Measurements from ENCODE around the gene PPP3CA. TPM values are rescaled to one million over a fixed set of nuclear protein-coding genes. Genes with fewer than 3 reads are reported as not detected.

Gene PPP3CA
- total RNA-seq, 2 donors from 2014 or later: 36.6 to 39.2 TPM

GRCh38 chr4:101157415-101158133 lies 189.8 kb downstream of the PPP3CA start:
- no peak for DNase-seq
- TF ChIP-seq CTCF (conservative IDR thresholded peaks at IDR 0.05): no peak
- H3K4me1 ChIP-seq (ENCODE audit: control insufficient read depth, insufficient read depth, low read length): peaks cover 10% of the 10 kb centered on the region
- H3K36me3 ChIP-seq (ENCODE audit: control insufficient read depth, insufficient read depth, low read length): no peaks in the 10 kb centered on the region
- no peak overlapping the region for H3K27ac ChIP-seq (ENCODE audit: low read depth, low read length)
- no peak overlapping the region for H3K4me3 ChIP-seq (ENCODE audit: low read length)
- H3K36me3 Mint-ChIP-seq (ENCODE audit: low read depth): peaks cover 2% of the 10 kb centered on the region
- no peak overlapping the region for H3K9ac ChIP-seq (ENCODE audit: extremely low read depth, low read length, poor library complexity, severe bottlenecking)
- H3K27ac Mint-ChIP-seq: no peak overlapping the region
- H3K9me3 Mint-ChIP-seq: no peaks in the 10 kb centered on the region
- no peaks in the 10 kb centered on the region for H3K9me3 ChIP-seq (ENCODE audit: control insufficient read depth, low read length)
- H3K4me3 Mint-ChIP-seq: no peak overlapping the region
- H3K27me3 ChIP-seq (ENCODE audit: control insufficient read depth, insufficient read depth, low read length, poor library complexity, severe bottlenecking): no peaks in the 10 kb centered on the region
- 88% methylated on average over 3 to 4 of the region's 5 CpGs for WGBS, 2 experiments (ENCODE audit: insufficient coverage in 1 of 2, insufficient read length in 1 of 2)
- peaks cover 57% of the 10 kb centered on the region for H3K4me1 Mint-ChIP-seq
- no peaks in the 10 kb centered on the region for H3K27me3 Mint-ChIP-seq (ENCODE audit: insufficient read depth)

GRCh38 chr4:101156619-101157310 lies 190.6 kb downstream of the PPP3CA start:
- Histone ChIP-seq H3K4me3 (ENCODE audit: low read length) (no peak overlapping the region), H3K27me3 (ENCODE audit: control insufficient read depth, insufficient read depth, low read length, poor library complexity, severe bottlenecking) (no peaks in the 10 kb centered on the region), H3K4me1 (ENCODE audit: control insufficient read depth, insufficient read depth, low read length) (peaks cover 10% of the 10 kb centered on the region), H3K27ac (ENCODE audit: low read depth, low read length) (no peak overlapping the region), H3K9me3 (ENCODE audit: control insufficient read depth, low read length) (no peaks in the 10 kb centered on the region), H3K36me3 (ENCODE audit: control insufficient read depth, insufficient read depth, low read length) (no peaks in the 10 kb centered on the region), H3K9ac (ENCODE audit: extremely low read depth, low read length, poor library complexity, severe bottlenecking) (no peak overlapping the region)
- WGBS, 2 experiments (ENCODE audit: insufficient coverage in 1 of 2, insufficient read length in 1 of 2): 85 to 97% methylated on average over 3 to 6 of the region's 6 CpGs
- Mint-ChIP-seq H3K9me3 (no peaks in the 10 kb centered on the region), H3K4me1 (peaks cover 61% of the 10 kb centered on the region), H3K4me3 (no peak overlapping the region), H3K27ac (peak overlapping the region; percentile 52), H3K36me3 (ENCODE audit: low read depth) (no peaks in the 10 kb centered on the region), H3K27me3 (ENCODE audit: insufficient read depth) (no peaks in the 10 kb centered on the region)
- no peak for DNase-seq
- TF ChIP-seq CTCF (conservative IDR thresholded peaks at IDR 0.05): no peak

- H3K9ac ChIP-seq (ENCODE audit: extremely low read depth, low read length, poor library complexity, severe bottlenecking): no peak overlapping the region
- H3K4me1 ChIP-seq (ENCODE audit: control insufficient read depth, insufficient read depth, low read length): peaks cover 10% of the 10 kb centered on the region
- no peaks in the 10 kb centered on the region for H3K27me3 ChIP-seq (ENCODE audit: control insufficient read depth, insufficient read depth, low read length, poor library complexity, severe bottlenecking)
- no peak for DNase-seq
- H3K27ac ChIP-seq (ENCODE audit: low read depth, low read length): no peak overlapping the region
- H3K9me3 ChIP-seq (ENCODE audit: control insufficient read depth, low read length): no peaks in the 10 kb centered on the region
- Mint-ChIP-seq H3K27me3 (ENCODE audit: insufficient read depth) (no peaks in the 10 kb centered on the region), H3K4me1 (peaks cover 61% of the 10 kb centered on the region), H3K36me3 (ENCODE audit: low read depth) (no peaks in the 10 kb centered on the region), H3K9me3 (no peaks in the 10 kb centered on the region), H3K27ac (peak overlapping the region; percentile 24), H3K4me3 (no peak overlapping the region)
- no peak for TF ChIP-seq CTCF (conservative IDR thresholded peaks at IDR 0.05)
- H3K4me3 ChIP-seq (ENCODE audit: low read length): no peak overlapping the region
- H3K36me3 ChIP-seq (ENCODE audit: control insufficient read depth, insufficient read depth, low read length): no peaks in the 10 kb centered on the region
- 82% methylated on average over 1 of the region's 1 CpG; no CpG with 5 or more reads in 1 of the 2 experiments for WGBS, 2 experiments (ENCODE audit: insufficient coverage in 1 of 2, insufficient read length in 1 of 2)
Observed at GRCh38 chr4:101155945-101156344, 191.4 kb downstream of the PPP3CA start.
